LNCAP (cell line): ENCODE measurements around the gene RBM20.

ENCODE experiments used
- CTCF ChIP-seq: fragments of 450-650 bp; IDR thresholded peaks from 2 replicates; pipeline ENCODE4 v1.5.1; 2017; ENCODE audit warnings: mild to moderate bottlenecking

RBM20 gene

GRCh38 chr10:110844617-110844881, 200.4 kb downstream of the RBM20 start:
- no peak for TF ChIP-seq CTCF

- TF ChIP-seq CTCF = no peak
These were observed 201.1 kb downstream of the RBM20 start for GRCh38 chr10:110845192-110845755.

- TF ChIP-seq CTCF = no peak
These were observed 201.9 kb downstream of the RBM20 start for GRCh38 chr10:110845756-110846620.

GRCh38 chr10:110847374-110847773, 203.2 kb downstream of the RBM20 start:
- no peak for TF ChIP-seq CTCF

- no peak for TF ChIP-seq CTCF
These were observed 204.0 kb downstream of the RBM20 start for GRCh38 chr10:110848106-110848505.

GRCh38 chr10:110850099-110850498, 206.0 kb downstream of the RBM20 start:
- no peak for TF ChIP-seq CTCF

GRCh38 chr10:110851020-110851612, 207.0 kb downstream of the RBM20 start:
- TF ChIP-seq CTCF = no peak
